ENCODE measurements around the gene TAS2R60. TPM values are rescaled to one million over a fixed set of nuclear protein-coding genes. Genes with fewer than 3 reads are reported as not detected.

TAS2R60 gene
- not detected for total RNA-seq

- no peaks in the 10 kb centered on the region for H3K4me1 ChIP-seq
- WGBS = 98% methylated on average over 4 of the region's 4 CpGs
Observed at GRCh38 chr7:143443153-143443552, at the start of gene TAS2R60. Gene TAS2R60, plus strand, starts transcription at chr7:143443453. Its CDS starts 0 bp downstream, at chr7:143443453.

GRCh38 chr7:143394068-143394467 is 49.2 kb upstream of the TAS2R60 start:
- H3K27ac ChIP-seq = no peak overlapping the region
- WGBS = 94% methylated on average over 6 of the region's 6 CpGs

More at GRCh38 chr7:143443153-143443552, at the start of gene TAS2R60:
- no peak within 1 kb of the TSS for H3K27ac ChIP-seq
- TF ChIP-seq EP300 (IDR thresholded peaks at IDR 0.05) = no peak
- no peak for TF ChIP-seq POLR2AphosphoS5 (IDR thresholded peaks at IDR 0.05)
- no peak for TF ChIP-seq POLR2A (IDR thresholded peaks at IDR 0.05)
- TF ChIP-seq CTCF (IDR thresholded peaks at IDR 0.05) = no peak
- no peak within 1 kb of the TSS for H3K4me3 ChIP-seq
- no peaks in the 10 kb centered on the region for H3K27me3 ChIP-seq
- DNase-seq (ENCODE audit: low spot score in 2 of 2) = no peak
- no peaks in the 10 kb centered on the region for H3K36me3 ChIP-seq
- no peaks in the 10 kb centered on the region for H3K9me3 ChIP-seq

GRCh38 chr7:143394777-143395176 is 48.5 kb upstream of the TAS2R60 start:
- H3K27ac ChIP-seq = no peak overlapping the region
- no peaks in the 10 kb centered on the region for H3K27me3 ChIP-seq
- peaks cover 62% of the 10 kb centered on the region for H3K36me3 ChIP-seq
- no peak overlapping the region for H3K4me3 ChIP-seq
- peaks cover 33% of the 10 kb centered on the region for H3K4me1 ChIP-seq
- H3K9me3 ChIP-seq = no peaks in the 10 kb centered on the region
- TF ChIP-seq EP300 (IDR thresholded peaks at IDR 0.05) (no peak), POLR2A (IDR thresholded peaks at IDR 0.05) (no peak), CTCF (IDR thresholded peaks at IDR 0.05) (no peak), POLR2AphosphoS5 (IDR thresholded peaks at IDR 0.05) (no peak)
- no peak for DNase-seq (ENCODE audit: low spot score in 2 of 2)
- 90% methylated on average over 5 of the region's 6 CpGs for WGBS

More at GRCh38 chr7:143394068-143394467, 49.2 kb upstream of the TAS2R60 start:
- Histone ChIP-seq H3K9me3 (no peaks in the 10 kb centered on the region), H3K36me3 (peaks cover 62% of the 10 kb centered on the region), H3K4me1 (peaks cover 35% of the 10 kb centered on the region), H3K27me3 (no peaks in the 10 kb centered on the region), H3K4me3 (no peak overlapping the region)
- TF ChIP-seq EP300 (IDR thresholded peaks at IDR 0.05) (no peak), POLR2A (IDR thresholded peaks at IDR 0.05) (no peak), CTCF (IDR thresholded peaks at IDR 0.05) (no peak), POLR2AphosphoS5 (IDR thresholded peaks at IDR 0.05) (no peak)
- no peak for DNase-seq (ENCODE audit: low spot score in 2 of 2)

- Histone ChIP-seq H3K27ac (no peak overlapping the region), H3K9me3 (no peaks in the 10 kb centered on the region), H3K27me3 (no peaks in the 10 kb centered on the region), H3K36me3 (peaks cover 56% of the 10 kb centered on the region), H3K4me1 (peaks cover 30% of the 10 kb centered on the region), H3K4me3 (no peak overlapping the region)
- DNase-seq (ENCODE audit: low spot score in 2 of 2) = no peak
- 67% methylated on average over 12 of the region's 21 CpGs for WGBS
- TF ChIP-seq EP300 (IDR thresholded peaks at IDR 0.05) = no peak
Observed at GRCh38 chr7:143395187-143396149, 47.8 kb upstream of the TAS2R60 start.

- H3K4me3 ChIP-seq = no peak overlapping the region
- no peaks in the 10 kb centered on the region for H3K9me3 ChIP-seq
- DNase-seq (ENCODE audit: low spot score in 2 of 2) = no peak
- no peak overlapping the region for H3K27ac ChIP-seq
- H3K27me3 ChIP-seq = no peaks in the 10 kb centered on the region
- WGBS = 80% methylated on average over 5 of the region's 7 CpGs
- no peak for TF ChIP-seq POLR2AphosphoS5 (IDR thresholded peaks at IDR 0.05)
- no peak for TF ChIP-seq POLR2A (IDR thresholded peaks at IDR 0.05)
- no peak for TF ChIP-seq CTCF (IDR thresholded peaks at IDR 0.05)
- TF ChIP-seq EP300 (IDR thresholded peaks at IDR 0.05) = no peak
- peaks cover 23% of the 10 kb centered on the region for H3K4me1 ChIP-seq
- peaks cover 49% of the 10 kb centered on the region for H3K36me3 ChIP-seq
Observed at GRCh38 chr7:143396182-143396581, 47.1 kb upstream of the TAS2R60 start.
